ENCODE data around the gene MPRIP. TPM values are rescaled to one million over a fixed set of nuclear protein-coding genes. Genes with fewer than 3 reads are reported as not detected.
A peak's percentile ranks its signal among the peaks of the same experiment; 100 is the strongest.

The MPRIP gene
- total RNA-seq, 1 donor = 86.5 TPM

DNA sequence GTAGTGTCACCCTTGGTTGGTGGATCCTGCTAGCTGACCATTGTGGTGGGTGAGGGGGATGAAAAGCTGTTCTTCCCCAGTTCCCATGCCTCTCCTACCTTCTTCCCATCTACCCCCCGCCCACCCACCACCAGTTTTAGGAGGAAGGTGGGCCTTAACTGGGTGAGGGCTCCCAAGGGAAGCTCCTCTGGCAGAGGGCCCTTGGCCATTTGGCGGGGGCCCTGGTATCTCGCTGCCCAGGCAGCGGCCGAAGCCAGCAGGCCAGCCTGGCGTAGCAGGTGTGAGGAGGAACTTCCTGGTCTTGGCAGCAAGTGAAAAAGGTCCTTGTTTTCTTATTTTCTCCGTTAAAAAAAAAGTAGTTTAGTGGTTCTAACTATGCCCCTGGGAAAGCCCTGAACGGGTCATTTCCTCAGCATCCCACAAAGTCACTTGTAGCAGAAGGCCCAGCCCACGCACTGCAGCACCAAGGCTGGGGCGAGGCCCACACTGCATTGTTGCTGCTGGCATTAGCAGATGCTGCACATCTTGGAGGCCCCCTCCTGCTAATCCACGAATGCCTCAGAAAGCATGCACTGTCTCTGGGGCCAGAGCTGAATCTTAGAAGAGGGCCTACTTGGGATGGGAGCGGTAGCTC lies 72.5 kb downstream of the MPRIP start:
- no peak overlapping the region for H3K4me3 ChIP-seq (ENCODE audit: low read depth, low read length)
- no peak for DNase-seq (ENCODE audit: low read depth)
- TF ChIP-seq, protein P1, sequence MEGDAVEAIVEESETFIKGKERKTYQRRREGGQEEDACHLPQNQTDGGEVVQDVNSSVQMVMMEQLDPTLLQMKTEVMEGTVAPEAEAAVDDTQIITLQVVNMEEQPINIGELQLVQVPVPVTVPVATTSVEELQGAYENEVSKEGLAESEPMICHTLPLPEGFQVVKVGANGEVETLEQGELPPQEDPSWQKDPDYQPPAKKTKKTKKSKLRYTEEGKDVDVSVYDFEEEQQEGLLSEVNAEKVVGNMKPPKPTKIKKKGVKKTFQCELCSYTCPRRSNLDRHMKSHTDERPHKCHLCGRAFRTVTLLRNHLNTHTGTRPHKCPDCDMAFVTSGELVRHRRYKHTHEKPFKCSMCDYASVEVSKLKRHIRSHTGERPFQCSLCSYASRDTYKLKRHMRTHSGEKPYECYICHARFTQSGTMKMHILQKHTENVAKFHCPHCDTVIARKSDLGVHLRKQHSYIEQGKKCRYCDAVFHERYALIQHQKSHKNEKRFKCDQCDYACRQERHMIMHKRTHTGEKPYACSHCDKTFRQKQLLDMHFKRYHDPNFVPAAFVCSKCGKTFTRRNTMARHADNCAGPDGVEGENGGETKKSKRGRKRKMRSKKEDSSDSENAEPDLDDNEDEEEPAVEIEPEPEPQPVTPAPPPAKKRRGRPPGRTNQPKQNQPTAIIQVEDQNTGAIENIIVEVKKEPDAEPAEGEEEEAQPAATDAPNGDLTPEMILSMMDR (IDR thresholded peaks at IDR 0.05; ENCODE audit: insufficient read depth, low read length) = no peak

DNA sequence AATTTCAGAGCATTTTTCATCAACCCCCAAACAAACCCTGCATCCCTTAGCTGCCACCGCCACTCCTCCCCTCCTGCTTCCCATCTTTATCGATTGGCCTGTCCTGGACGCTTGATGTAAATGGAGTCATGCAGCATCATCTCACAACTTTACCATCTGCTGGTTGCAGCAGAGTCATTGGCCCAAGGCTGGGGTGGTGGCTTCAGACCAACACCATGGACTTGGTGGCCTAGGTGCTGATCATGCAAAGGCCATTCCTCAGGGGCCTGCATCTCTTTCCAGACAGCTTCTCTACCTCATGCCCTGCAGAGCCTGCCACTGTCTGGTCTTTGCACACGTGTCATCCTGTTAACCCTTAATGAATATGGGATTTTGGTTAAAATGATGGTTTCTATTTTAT lies 73.4 kb downstream of the MPRIP start:
- TF ChIP-seq, protein P1 (IDR thresholded peaks at IDR 0.05; ENCODE audit: insufficient read depth, low read length) = no peak
- DNase-seq (ENCODE audit: low read depth) = no peak
- H3K4me3 ChIP-seq (ENCODE audit: low read depth, low read length) = no peak overlapping the region

- TF ChIP-seq, protein P1 (IDR thresholded peaks at IDR 0.05; ENCODE audit: insufficient read depth, low read length) = no peak
- H3K4me3 ChIP-seq (ENCODE audit: low read depth, low read length) = no peak overlapping the region
- DNase-seq (ENCODE audit: low read depth) = no peak
Observed at GRCh38 chr17:17116406-17116805, 74.1 kb downstream of the MPRIP start.

- TF ChIP-seq, protein P1 (IDR thresholded peaks at IDR 0.05; ENCODE audit: insufficient read depth, low read length) = no peak
- DNase-seq (ENCODE audit: low read depth) = no peak
- H3K4me3 ChIP-seq (ENCODE audit: low read depth, low read length) = no peak overlapping the region
Observed at GRCh38 chr17:17117923-17118322, 75.7 kb downstream of the MPRIP start.

- no peak for DNase-seq (ENCODE audit: low read depth)
- TF ChIP-seq, protein P1 (IDR thresholded peaks at IDR 0.05; ENCODE audit: insufficient read depth, low read length) = no peak
Observed at GRCh38 chr17:17118399-17118798, 76.1 kb downstream of the MPRIP start.

DNA sequence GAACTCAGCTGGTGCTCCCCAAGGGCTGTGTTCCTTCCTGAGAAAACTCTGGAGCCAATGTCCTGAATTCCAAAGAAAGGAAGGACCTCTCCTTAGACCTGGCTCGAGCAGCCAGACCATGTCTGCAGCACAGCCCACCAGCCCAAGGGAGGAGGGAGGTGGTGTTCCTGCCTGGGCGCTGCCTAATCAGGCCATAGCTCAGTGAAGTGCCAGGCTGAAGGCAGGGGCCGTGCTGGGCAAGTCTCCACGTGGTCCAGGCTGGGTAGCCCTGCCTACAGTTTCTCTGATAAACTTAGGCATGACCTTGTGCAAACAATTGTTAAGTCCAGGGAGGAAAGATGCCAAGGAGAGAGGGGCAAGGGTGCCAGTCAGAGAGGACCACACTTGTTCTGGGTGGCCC lies 76.8 kb downstream of the MPRIP start:
- TF ChIP-seq, protein P1 (IDR thresholded peaks at IDR 0.05; ENCODE audit: insufficient read depth, low read length) = no peak
- no peak for DNase-seq (ENCODE audit: low read depth)
- H3K4me3 ChIP-seq (ENCODE audit: low read depth, low read length) = no peak overlapping the region

More at GRCh38 chr17:17118399-17118798, 76.1 kb downstream of the MPRIP start:
- H3K4me3 ChIP-seq (ENCODE audit: low read depth, low read length) = no peak overlapping the region

DNA sequence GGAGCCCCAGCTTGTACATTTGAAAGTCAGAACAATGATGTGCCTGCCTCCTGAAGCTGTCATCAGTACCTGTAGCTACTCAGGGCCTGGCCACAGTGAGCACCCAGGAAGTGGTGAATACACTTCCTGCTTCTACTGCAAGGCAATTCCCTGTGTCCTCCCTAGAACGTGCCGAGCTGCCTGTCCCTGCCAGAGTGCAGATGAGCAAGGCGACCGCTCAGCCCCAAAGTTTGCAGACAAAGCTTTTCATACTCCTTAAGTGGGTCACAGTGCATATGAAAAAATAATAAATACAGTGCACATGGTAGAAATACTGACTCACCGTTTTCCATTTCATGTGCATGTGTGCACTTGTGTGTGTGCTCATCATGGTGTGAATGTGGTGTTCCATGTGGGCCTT lies 77.3 kb downstream of the MPRIP start:
- peak; percentile 30 for DNase-seq (ENCODE audit: low read depth)
- H3K4me3 ChIP-seq (ENCODE audit: low read depth, low read length) = no peak overlapping the region
- TF ChIP-seq, protein P1 (IDR thresholded peaks at IDR 0.05; ENCODE audit: insufficient read depth, low read length) = no peak
